Endodermal cell (in vitro differentiated cells): ENCODE measurements around the gene DTNB. TPM values are rescaled to one million over a fixed set of nuclear protein-coding genes. Genes with fewer than 3 reads are reported as not detected.
A peak's percentile ranks its signal among the peaks of the same experiment; 100 is the strongest.

Experiments used
- DNase-seq: peaks from one replicate; pipeline ENCODE4 v3.0.0-alpha.2; 2017
- H3K27ac ChIP-seq: 2 replicates; pipeline ENCODE4 v1.5.1; 2013; ENCODE audit warnings: mild to moderate bottlenecking, low read depth, low read length, moderate library complexity
- H3K27me3 ChIP-seq: 2 replicates; pipeline ENCODE4 v1.6.1; 2013; ENCODE audit warnings: mild to moderate bottlenecking, low read length, moderate library complexity; ENCODE audit not compliant: insufficient read depth, control insufficient read depth, poor library complexity, severe bottlenecking
- H3K36me3 ChIP-seq: 2 replicates; pipeline ENCODE4 v1.7.0; 2013; ENCODE audit warnings: mild to moderate bottlenecking, low read length, moderate library complexity; ENCODE audit not compliant: control insufficient read depth, insufficient read depth
- H3K4me1 ChIP-seq: one replicate; pipeline ENCODE4 v1.7.0; 2013; ENCODE audit warnings: low read length; ENCODE audit not compliant: control insufficient read depth, insufficient read depth
- H3K4me3 ChIP-seq: 2 replicates; pipeline ENCODE4 v1.5.1; 2013; ENCODE audit warnings: mild to moderate bottlenecking, low read length, moderate library complexity
- H3K9ac ChIP-seq: 2 replicates; pipeline ENCODE4 v1.6.1; 2013; ENCODE audit warnings: mild to moderate bottlenecking, low read length, moderate library complexity; ENCODE audit not compliant: poor library complexity, severe bottlenecking; ENCODE audit errors: extremely low read depth
- H3K9me3 ChIP-seq: 2 replicates; pipeline ENCODE4 v1.6.1; 2013; ENCODE audit warnings: mild to moderate bottlenecking, low read length, moderate library complexity; ENCODE audit not compliant: control insufficient read depth
- H3K27ac Mint-ChIP-seq: 2 replicates; pipeline ENCODE4 v1.8.0; 2020; ENCODE audit warnings: mixed read lengths
- H3K27me3 Mint-ChIP-seq: 2 replicates; pipeline ENCODE4 v1.8.0; 2021; ENCODE audit warnings: mild to moderate bottlenecking, mixed read lengths; ENCODE audit not compliant: insufficient read depth
- H3K36me3 Mint-ChIP-seq: 2 replicates; pipeline ENCODE4 v1.8.0; 2020; ENCODE audit warnings: low read depth, mixed read lengths
- H3K4me1 Mint-ChIP-seq: 2 replicates; pipeline ENCODE4 v1.8.0; 2020; ENCODE audit warnings: mixed read lengths
- H3K4me3 Mint-ChIP-seq: 2 replicates; pipeline ENCODE4 v1.8.0; 2020; ENCODE audit warnings: mild to moderate bottlenecking, moderate library complexity, mixed read lengths
- H3K9me3 Mint-ChIP-seq: 2 replicates; pipeline ENCODE4 v1.8.0; 2020; ENCODE audit warnings: mild to moderate bottlenecking, mixed read lengths
- WGBS, 2 experiments: methylation state at CpG; one replicate each; pipeline versions ENCODE4 v1.1.5 to v1.1.7; 2013; ENCODE audit warnings: missing lambda C conversion rate in 2 of 2, mixed read lengths in 1 of 2; ENCODE audit not compliant: insufficient coverage in 1 of 2, insufficient read length in 1 of 2; 5-methylcytosine and 5-hydroxymethylcytosine counted together
- total RNA-seq, 2 donors: library from RNA; stranded (reverse); fragmentation: NEBNext Ultra II Directional in 1 of 2; extraction: Animal tissue kit (Norgen Biotek cat#: 25700) in 1 of 2; gene quantifications; 2 replicates in 1 of 2; 3 replicates in 1 of 2; pipeline ENCODE4 v1.2.1, GENCODE V29; 2021
- TF ChIP-seq, protein P1 (sequence below): fragments of 200-600 bp; sonication (generic); conservative IDR thresholded peaks from 2 replicates; pipeline ENCODE4 v1.5.0; 2021; ENCODE audit warnings: antibody characterized with exemption, mild to moderate bottlenecking

Gene DTNB
- total RNA-seq, 2 donors from 2014 or later: 38.8 to 48.7 TPM

DNA sequence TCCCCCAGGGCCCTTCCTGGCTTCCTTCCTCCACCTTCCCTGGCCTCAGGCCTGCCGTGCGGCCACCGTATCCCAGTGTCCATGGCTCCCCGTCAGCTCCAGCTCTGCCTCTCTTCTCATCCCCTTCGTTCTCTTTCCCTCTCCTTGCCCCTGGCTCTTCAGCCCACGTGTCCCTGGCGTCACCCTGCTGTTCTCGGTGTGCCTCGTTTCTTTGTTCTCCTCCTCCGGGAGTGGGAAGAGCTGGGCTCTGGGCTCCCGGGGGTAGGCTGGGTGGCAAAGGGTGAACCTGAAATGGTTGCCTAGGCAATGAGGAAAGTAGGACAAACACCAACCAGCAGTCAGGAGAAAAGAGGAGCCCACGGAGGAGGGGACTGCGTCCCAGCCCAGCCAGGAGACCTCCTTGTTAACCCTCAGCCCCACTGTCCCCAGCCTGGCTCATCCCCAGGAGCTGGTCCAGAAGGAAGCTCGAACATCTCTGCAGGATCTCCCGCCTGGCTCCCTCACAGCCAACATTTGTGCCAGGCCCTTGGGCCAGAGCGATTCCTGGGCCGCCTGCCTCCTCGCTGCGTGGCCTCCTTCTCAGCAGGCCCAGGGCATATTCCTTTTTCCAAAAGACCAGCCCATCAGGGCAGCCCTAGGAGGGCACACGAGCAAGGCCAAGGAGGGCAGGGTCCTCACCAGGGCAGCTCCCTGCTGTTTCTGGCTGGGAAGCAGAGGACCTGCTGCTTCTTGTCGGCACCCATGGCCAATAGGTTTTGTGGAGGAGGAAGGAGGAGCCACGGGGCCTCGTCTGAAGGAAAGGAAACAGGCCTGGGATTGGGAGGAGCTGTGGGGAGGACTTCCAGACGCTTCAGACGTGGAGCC lies 300.7 kb downstream of the DTNB start:
- WGBS, 2 experiments: 87 to 88% methylated on average over 11 to 25 of the region's 25 CpGs
- Histone ChIP-seq H3K36me3 (no peaks in the 10 kb centered on the region), H3K4me1 (peaks cover 6% of the 10 kb centered on the region), H3K4me3 (no peak overlapping the region), H3K27me3 (no peaks in the 10 kb centered on the region), H3K9me3 (no peaks in the 10 kb centered on the region), H3K9ac (no peak overlapping the region), H3K27ac (no peak overlapping the region)
- peaks cover 23% of the 10 kb centered on the region for H3K4me1 Mint-ChIP-seq
- H3K4me3 Mint-ChIP-seq: no peak overlapping the region
- peaks cover 16% of the 10 kb centered on the region for H3K27me3 Mint-ChIP-seq
- peak overlapping the region; percentile 24 for H3K27ac Mint-ChIP-seq
- DNase-seq: peak; percentile 48
- peaks cover 2% of the 10 kb centered on the region for H3K9me3 Mint-ChIP-seq
- peaks cover 2% of the 10 kb centered on the region for H3K36me3 Mint-ChIP-seq
- TF ChIP-seq, protein P1, sequence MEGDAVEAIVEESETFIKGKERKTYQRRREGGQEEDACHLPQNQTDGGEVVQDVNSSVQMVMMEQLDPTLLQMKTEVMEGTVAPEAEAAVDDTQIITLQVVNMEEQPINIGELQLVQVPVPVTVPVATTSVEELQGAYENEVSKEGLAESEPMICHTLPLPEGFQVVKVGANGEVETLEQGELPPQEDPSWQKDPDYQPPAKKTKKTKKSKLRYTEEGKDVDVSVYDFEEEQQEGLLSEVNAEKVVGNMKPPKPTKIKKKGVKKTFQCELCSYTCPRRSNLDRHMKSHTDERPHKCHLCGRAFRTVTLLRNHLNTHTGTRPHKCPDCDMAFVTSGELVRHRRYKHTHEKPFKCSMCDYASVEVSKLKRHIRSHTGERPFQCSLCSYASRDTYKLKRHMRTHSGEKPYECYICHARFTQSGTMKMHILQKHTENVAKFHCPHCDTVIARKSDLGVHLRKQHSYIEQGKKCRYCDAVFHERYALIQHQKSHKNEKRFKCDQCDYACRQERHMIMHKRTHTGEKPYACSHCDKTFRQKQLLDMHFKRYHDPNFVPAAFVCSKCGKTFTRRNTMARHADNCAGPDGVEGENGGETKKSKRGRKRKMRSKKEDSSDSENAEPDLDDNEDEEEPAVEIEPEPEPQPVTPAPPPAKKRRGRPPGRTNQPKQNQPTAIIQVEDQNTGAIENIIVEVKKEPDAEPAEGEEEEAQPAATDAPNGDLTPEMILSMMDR: no peak

DNA sequence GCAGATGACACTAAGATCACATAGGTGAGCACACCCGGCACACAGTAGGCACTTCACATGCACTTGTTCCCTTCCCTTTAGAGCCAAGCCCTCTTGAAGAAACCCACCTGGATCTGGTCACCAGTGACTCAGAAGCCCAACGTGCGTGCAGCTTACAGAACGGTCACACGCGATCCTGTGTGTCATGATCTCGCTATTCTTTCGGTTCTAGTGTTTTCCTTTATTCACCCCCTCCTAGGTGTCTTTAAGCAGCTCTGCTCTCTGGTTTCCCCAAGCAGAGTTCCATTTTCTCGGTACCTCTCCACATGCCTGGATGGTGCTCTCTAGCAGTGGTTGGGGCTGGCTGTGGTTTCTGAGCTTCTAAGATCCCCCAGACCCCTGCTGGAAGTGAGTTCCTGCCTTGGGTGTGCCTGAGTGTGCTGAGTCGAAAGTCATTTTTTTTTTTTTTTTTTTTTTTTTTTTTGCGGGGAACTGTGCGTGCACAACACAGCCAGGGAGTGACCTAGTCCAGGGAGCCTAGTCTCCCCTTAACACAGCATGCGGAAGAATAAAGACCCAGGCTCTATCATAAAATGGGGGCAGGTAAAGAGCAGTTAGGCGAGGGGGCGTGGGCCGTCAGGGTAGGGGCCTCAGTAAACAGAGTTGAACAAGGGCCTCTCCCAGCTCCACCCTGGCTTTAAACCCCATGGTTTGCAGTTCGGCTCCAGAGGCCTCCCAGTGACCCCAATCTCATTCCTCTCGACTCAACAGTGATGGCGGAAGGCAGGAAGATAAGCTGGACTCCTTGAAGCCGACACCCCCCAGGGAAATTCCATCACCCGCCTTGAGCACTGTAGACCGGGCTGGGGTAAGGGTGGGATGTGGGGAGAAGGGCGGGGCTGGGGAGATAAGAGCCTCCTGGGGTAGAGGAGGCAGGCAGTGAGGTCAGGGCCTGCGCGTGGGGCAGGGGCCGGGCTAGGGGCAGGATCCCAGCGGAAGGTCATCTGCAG lies 301.8 kb downstream of the DTNB start:
- DNase-seq: peak; percentile 47
- TF ChIP-seq, protein P1: no peak
- H3K36me3 ChIP-seq: no peaks in the 10 kb centered on the region
- no peak overlapping the region for H3K9ac ChIP-seq
- Mint-ChIP-seq H3K4me1 (peaks cover 18% of the 10 kb centered on the region), H3K4me3 (no peak overlapping the region), H3K27me3 (peaks cover 15% of the 10 kb centered on the region), H3K9me3 (no peaks in the 10 kb centered on the region), H3K27ac (no peak overlapping the region), H3K36me3 (no peaks in the 10 kb centered on the region)
- H3K4me3 ChIP-seq: no peak overlapping the region
- no peaks in the 10 kb centered on the region for H3K27me3 ChIP-seq
- no peak overlapping the region for H3K27ac ChIP-seq
- H3K4me1 ChIP-seq: no peaks in the 10 kb centered on the region
- no peaks in the 10 kb centered on the region for H3K9me3 ChIP-seq
- WGBS, 2 experiments: 90 to 96% methylated on average over 17 to 27 of the region's 27 CpGs

DNA sequence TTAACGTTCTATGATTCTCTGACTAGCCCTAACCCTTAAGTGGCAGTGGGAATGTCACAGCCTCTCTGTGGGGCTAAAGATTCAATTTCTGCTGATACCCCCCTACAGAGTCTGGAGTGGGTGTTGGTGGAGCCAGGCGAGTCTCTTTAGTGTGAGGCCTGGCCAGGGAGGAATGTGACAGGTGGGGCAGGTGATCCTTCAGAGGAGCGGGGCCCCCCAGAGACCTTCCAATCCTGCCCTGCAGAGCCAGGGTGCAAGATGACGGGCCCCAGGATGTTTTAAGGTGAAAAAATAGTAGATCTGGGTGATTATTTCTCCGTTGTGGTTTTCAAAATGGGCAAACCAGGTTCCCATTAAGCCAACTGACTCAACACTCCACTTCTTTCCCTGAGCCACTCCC lies 303.5 kb downstream of the DTNB start:
- TF ChIP-seq, protein P1: no peak

More for the DNA sequence above, 303.5 kb downstream of the DTNB start:
- H3K4me1 ChIP-seq: no peaks in the 10 kb centered on the region
- H3K36me3 ChIP-seq: no peaks in the 10 kb centered on the region
- H3K27me3 ChIP-seq: no peaks in the 10 kb centered on the region
- Mint-ChIP-seq H3K27ac (no peak overlapping the region), H3K36me3 (no peaks in the 10 kb centered on the region), H3K9me3 (no peaks in the 10 kb centered on the region), H3K4me1 (peaks cover 13% of the 10 kb centered on the region), H3K27me3 (peaks cover 8% of the 10 kb centered on the region), H3K4me3 (no peak overlapping the region)
- no peak overlapping the region for H3K4me3 ChIP-seq
- DNase-seq: no peak
- no peak overlapping the region for H3K9ac ChIP-seq
- H3K27ac ChIP-seq: no peak overlapping the region
- no peaks in the 10 kb centered on the region for H3K9me3 ChIP-seq
- WGBS, 2 experiments: 90% methylated on average over 2 to 5 of the region's 5 CpGs
